Measurements from ENCODE around the gene SLC16A13.

SLC16A13 gene

DNA sequence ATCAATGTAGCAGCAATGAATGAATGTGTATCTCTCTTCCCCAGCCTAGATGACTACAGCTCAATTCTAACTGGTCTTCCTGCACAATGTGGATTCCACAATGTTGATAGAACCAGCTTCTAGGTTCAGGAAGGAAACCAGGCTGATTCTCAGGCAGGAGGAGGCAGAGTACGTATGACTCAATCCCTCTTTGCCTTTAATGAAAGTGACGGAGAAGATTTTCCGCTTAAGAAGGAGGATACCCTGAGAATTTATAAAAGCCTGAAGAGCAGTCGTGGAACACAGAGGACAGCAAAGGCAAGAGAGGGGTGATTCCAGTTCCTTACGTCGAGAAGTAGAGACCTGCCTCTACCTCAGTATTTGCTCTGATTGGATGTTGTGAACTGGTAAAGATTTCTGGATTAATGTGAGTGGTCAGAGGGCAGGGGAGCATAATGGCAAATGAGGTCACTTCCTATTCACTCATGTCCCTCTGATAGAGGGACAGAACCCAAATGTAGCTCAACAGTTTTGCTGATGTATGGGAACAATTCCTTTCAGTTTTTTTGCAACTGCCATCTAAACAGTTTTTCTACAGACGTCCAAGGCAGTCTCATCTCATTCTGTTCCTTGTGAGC is 23.1 kb downstream of the SLC16A13 start:
- TF ChIP-seq, protein P1, sequence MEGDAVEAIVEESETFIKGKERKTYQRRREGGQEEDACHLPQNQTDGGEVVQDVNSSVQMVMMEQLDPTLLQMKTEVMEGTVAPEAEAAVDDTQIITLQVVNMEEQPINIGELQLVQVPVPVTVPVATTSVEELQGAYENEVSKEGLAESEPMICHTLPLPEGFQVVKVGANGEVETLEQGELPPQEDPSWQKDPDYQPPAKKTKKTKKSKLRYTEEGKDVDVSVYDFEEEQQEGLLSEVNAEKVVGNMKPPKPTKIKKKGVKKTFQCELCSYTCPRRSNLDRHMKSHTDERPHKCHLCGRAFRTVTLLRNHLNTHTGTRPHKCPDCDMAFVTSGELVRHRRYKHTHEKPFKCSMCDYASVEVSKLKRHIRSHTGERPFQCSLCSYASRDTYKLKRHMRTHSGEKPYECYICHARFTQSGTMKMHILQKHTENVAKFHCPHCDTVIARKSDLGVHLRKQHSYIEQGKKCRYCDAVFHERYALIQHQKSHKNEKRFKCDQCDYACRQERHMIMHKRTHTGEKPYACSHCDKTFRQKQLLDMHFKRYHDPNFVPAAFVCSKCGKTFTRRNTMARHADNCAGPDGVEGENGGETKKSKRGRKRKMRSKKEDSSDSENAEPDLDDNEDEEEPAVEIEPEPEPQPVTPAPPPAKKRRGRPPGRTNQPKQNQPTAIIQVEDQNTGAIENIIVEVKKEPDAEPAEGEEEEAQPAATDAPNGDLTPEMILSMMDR (IDR thresholded peaks at IDR 0.05): no peak

DNA sequence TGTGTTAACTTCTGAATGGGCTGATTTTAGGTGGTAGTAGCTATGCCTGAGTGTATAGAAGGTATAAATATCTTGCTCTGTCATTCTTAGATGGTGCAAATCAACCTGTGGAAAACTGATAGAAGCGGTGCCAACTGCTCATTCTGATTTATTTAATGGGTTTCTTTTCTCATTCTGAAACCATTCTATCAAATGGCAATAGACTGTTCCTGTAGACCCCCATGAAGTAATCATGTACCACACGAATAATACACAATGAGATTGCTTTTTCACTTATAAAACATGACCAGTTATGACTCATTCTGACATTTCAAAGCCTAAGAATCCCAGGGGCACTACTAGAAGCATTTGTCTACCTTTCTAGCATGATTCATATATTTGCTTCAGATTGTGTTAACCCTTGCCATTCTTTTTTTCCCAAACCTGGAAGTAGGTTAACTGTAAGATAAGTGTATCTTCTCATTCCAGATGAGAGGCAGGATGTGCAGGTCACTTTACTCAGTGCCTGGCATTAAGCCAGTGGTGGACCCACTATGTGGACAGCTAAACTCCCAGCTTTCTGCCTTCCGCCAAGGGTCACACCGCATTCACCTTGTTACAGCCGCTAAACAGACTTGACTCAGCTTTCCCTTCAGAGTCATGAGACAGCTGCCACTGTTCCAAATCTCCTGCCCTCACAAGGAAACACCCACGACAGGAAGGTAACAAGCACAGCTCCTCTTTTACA is 24.5 kb downstream of the SLC16A13 start:
- TF ChIP-seq, protein P1 (IDR thresholded peaks at IDR 0.05): no peak

DNA sequence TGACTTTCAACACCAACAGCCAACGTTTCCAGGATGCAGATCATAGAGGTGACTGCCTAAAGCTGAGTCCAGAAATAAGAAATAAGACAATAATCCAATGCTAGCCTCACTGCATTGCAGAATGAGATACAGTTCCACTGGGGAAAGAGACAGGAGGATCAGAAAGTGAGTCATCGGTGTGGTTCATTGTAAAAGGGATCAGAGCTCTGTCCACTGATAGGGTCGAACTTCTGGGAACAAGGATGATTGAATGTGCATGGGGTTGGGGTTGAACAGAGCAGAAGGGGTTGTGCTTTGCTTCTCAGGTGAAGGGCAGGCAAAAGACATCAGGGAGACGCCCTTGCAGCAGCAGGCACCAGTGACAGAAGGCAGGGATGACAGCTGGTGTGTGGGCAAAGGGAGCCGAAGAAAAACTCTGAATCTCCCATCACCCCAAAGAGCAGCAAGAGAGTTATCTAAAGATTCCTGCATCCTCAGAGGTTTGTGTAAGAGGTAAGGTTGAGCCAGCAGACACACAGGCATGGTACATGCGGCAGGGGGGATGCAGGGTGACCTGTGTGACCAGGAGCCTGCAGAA is 27.8 kb downstream of the SLC16A13 start:
- TF ChIP-seq, protein P1 (IDR thresholded peaks at IDR 0.05): no peak

DNA sequence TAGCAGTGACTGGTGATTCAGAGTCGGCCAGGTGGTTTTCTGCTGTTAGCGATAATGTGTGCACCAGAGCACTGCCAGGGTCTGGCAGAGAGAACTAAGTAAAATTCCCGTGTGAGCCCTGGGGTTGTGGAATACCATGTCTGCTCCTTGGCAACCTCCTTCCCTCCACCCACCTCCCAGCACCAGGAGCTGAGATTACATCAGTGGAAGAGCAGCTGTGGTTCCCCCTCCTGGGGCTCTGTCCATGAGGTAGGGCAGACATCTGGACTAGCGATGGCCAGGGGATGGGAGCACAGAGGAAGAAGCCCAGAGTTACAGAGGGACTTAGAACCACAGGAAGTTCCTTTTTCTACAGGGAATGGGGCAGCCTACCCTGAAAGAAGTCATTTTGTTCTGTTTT is 28.4 kb downstream of the SLC16A13 start:
- TF ChIP-seq, protein P1 (IDR thresholded peaks at IDR 0.05): no peak

DNA sequence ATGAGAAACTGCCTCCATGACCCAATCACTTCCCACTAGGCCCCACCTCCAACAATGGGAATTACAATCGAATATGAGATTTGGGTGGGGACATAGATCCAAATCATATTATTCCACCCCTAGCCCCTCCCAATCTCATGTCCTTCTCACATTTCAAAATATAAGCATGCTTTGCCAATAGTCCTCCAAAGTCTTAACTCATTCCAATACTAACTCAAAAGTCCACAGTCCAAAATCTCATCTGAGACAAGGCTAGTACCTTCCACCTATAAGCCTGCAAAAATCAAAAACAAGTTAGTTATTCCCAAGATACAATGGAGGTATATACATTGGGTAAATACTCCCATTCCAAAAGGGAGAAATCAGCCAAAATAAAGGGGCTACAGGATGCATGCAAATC is 31.4 kb downstream of the SLC16A13 start:
- TF ChIP-seq, protein P1 (IDR thresholded peaks at IDR 0.05): no peak

DNA sequence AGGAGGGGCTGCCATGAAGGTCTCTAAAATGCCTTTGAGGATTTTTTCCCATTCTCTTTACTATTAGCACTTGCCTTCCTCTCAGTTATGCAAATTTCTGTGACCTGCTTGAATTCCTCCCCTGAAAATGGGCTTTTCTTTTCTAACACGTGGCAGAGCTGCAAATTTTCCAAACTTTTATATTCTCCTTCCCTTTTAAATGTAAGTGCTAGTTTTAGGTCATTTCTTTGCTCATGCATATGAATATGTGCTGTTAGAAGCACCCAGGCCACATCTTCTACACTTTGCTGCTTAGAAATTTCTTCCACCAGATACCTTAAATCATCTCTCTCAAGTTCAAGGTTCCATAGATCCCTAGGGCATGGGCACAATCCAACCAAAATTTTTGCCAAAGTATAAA is 32.5 kb downstream of the SLC16A13 start:
- TF ChIP-seq, protein P1 (IDR thresholded peaks at IDR 0.05): no peak

DNA sequence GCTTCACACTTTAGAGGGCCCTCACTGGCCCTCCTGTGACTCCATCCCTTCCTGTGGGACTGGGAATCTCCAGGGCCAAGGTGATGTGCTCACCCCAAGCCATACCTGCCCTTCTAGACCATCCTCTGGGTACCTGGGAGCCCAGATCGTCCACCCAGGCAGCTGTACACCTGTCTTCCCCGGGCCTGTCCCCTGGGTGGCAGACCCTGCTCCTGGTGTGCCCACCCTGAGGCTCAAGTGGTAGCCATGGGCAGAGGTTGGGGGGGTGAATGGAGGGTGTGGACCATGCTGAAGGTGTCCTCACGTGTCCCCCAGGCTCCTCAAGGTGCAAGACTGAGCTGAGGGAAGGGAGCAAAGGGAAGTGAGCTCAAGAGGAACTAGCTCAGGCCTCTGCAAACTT is 34.9 kb downstream of the SLC16A13 start:
- TF ChIP-seq, protein P1 (IDR thresholded peaks at IDR 0.05): no peak

Measured in LNCAP (cell line).